HPDE6-E6E7 (cell line): Measurements from ENCODE around the gene DOCK1.

Experiments used
- DNase-seq: peaks from one replicate; pipeline ENCODE4 v3.0.0; 2011; ENCODE audit warnings: missing footprints; ENCODE audit errors: extremely low spot score

The DOCK1 gene

GRCh38 chr10:127142136-127142535 is 236.9 kb downstream of the DOCK1 start:
- no peak for DNase-seq

GRCh38 chr10:127142856-127143255 is 237.6 kb downstream of the DOCK1 start:
- no peak for DNase-seq

- DNase-seq, result no peak
These were observed 239.9 kb downstream of the DOCK1 start for GRCh38 chr10:127145173-127145572.

- DNase-seq, result no peak
These were observed 241.4 kb downstream of the DOCK1 start for GRCh38 chr10:127146661-127147060.

- peak; percentile 63 for DNase-seq
These were observed 243.1 kb downstream of the DOCK1 start for GRCh38 chr10:127148066-127148932.

GRCh38 chr10:127148933-127149220 is 243.6 kb downstream of the DOCK1 start:
- DNase-seq, result peak; percentile 72

GRCh38 chr10:127149501-127150081 is 244.4 kb downstream of the DOCK1 start:
- no peak for DNase-seq

GRCh38 chr10:127150136-127150535 is 244.9 kb downstream of the DOCK1 start:
- DNase-seq, result peak; percentile 16

- DNase-seq, result no peak
These were observed 246.3 kb downstream of the DOCK1 start for GRCh38 chr10:127151541-127151940.

GRCh38 chr10:127151981-127152699 is 246.9 kb downstream of the DOCK1 start:
- no peak for DNase-seq

- DNase-seq, result no peak
These were observed 248.0 kb downstream of the DOCK1 start for GRCh38 chr10:127153181-127153580.

GRCh38 chr10:127154831-127155620 is 249.8 kb downstream of the DOCK1 start:
- DNase-seq, result no peak

GRCh38 chr10:127157089-127157488 is 251.9 kb downstream of the DOCK1 start:
- no peak for DNase-seq

GRCh38 chr10:127157506-127158200 is 252.4 kb downstream of the DOCK1 start:
- DNase-seq, result no peak

GRCh38 chr10:127158662-127159061 is 253.4 kb downstream of the DOCK1 start:
- DNase-seq, result no peak

GRCh38 chr10:127159648-127160245 is 254.5 kb downstream of the DOCK1 start:
- no peak for DNase-seq

GRCh38 chr10:127161482-127161881 is 256.3 kb downstream of the DOCK1 start:
- DNase-seq, result no peak

- DNase-seq, result no peak
These were observed 257.6 kb downstream of the DOCK1 start for GRCh38 chr10:127162841-127163240.

GRCh38 chr10:127168261-127168660 is 263.0 kb downstream of the DOCK1 start:
- no peak for DNase-seq

- no peak for DNase-seq
These were observed 269.6 kb downstream of the DOCK1 start for GRCh38 chr10:127174866-127175265.
